Activated naive CD4-positive, alpha-beta T cell treated with anti-CD3 and anti-CD28 coated beads for 36 hours (primary cell): ENCODE results near the gene SDF4. TPM values are rescaled to one million over a fixed set of nuclear protein-coding genes. Genes with fewer than 3 reads are reported as not detected.

Experiments used
- CTCF ChIA-PET: fragments of 350-600 bp; sonication (Branson Sonifier 250); formaldehyde crosslinking; loops from one replicate; lab custom pipeline; 2021; ENCODE audit warnings: antibody characterized with exemption; lab: Charles Lee
- DNase-seq: peaks from one replicate; pipeline ENCODE4 v3.0.0-alpha.2; 2020
- H3K27ac Mint-ChIP-seq: one replicate; pipeline ENCODE4 v1.8.0; 2021; ENCODE audit warnings: mild to moderate bottlenecking, mixed read lengths
- H3K27me3 Mint-ChIP-seq: one replicate; pipeline ENCODE4 v1.8.0; 2021; ENCODE audit warnings: low read depth, mixed read lengths
- H3K36me3 Mint-ChIP-seq: one replicate; pipeline ENCODE4 v1.8.0; 2021; ENCODE audit warnings: low read depth, mixed read lengths
- H3K4me1 Mint-ChIP-seq: one replicate; pipeline ENCODE4 v1.8.0; 2021; ENCODE audit warnings: low read depth, mixed read lengths
- H3K4me3 Mint-ChIP-seq: one replicate; pipeline ENCODE4 v1.8.0; 2021; ENCODE audit warnings: mild to moderate bottlenecking, moderate library complexity, mixed read lengths
- H3K9me3 Mint-ChIP-seq: one replicate; pipeline ENCODE4 v1.8.0; 2021; ENCODE audit warnings: mixed read lengths
- intact Hi-C: fragments of 100-400 bp; cut with micrococcal nuclease; formaldehyde crosslinking; loops from one replicate; pipeline ENCODE4 v1.15.1; 2023
- total RNA-seq, 2 experiments: library from RNA; stranded (reverse); gene quantifications; one replicate each; pipeline ENCODE4 v1.2.3, GENCODE V29; 2021

Gene SDF4
- total RNA-seq, 2 experiments from 2014 or later = 74.7 to 79.5 TPM

GRCh38 chr1:1245178-1245816 lies 13.5 kb upstream of the SDF4 start:
- intact Hi-C loops = no loop called here
- Mint-ChIP-seq H3K27me3 (peaks cover 5% of the 10 kb centered on the region), H3K4me3 (no peak overlapping the region), H3K9me3 (no peaks in the 10 kb centered on the region), H3K36me3 (no peaks in the 10 kb centered on the region), H3K4me1 (peaks cover 8% of the 10 kb centered on the region), H3K27ac (no peak overlapping the region)
- DNase-seq = no peak
- CTCF ChIA-PET = no interaction called here

GRCh38 chr1:1244192-1244811 lies 12.5 kb upstream of the SDF4 start:
- CTCF ChIA-PET = no interaction called here
- no peak overlapping the region for H3K27ac Mint-ChIP-seq

GRCh38 chr1:1243807-1244191 lies 12.0 kb upstream of the SDF4 start:
- CTCF ChIA-PET = no interaction called here
- H3K4me3 Mint-ChIP-seq = no peak overlapping the region
- H3K9me3 Mint-ChIP-seq = no peaks in the 10 kb centered on the region
- no peak overlapping the region for H3K27ac Mint-ChIP-seq
- peaks cover 5% of the 10 kb centered on the region for H3K27me3 Mint-ChIP-seq
- H3K36me3 Mint-ChIP-seq = no peaks in the 10 kb centered on the region
- no peak for DNase-seq
- H3K4me1 Mint-ChIP-seq = no peaks in the 10 kb centered on the region
- intact Hi-C loops = no loop called here

More at GRCh38 chr1:1244192-1244811, 12.5 kb upstream of the SDF4 start:
- H3K36me3 Mint-ChIP-seq = no peaks in the 10 kb centered on the region
- no peaks in the 10 kb centered on the region for H3K4me1 Mint-ChIP-seq
- H3K27me3 Mint-ChIP-seq = peaks cover 5% of the 10 kb centered on the region
- H3K4me3 Mint-ChIP-seq = no peak overlapping the region
- intact Hi-C loops = no loop called here
- DNase-seq = no peak
- H3K9me3 Mint-ChIP-seq = no peaks in the 10 kb centered on the region

- no peaks in the 10 kb centered on the region for H3K4me1 Mint-ChIP-seq
- no peaks in the 10 kb centered on the region for H3K9me3 Mint-ChIP-seq
- no peaks in the 10 kb centered on the region for H3K36me3 Mint-ChIP-seq
- intact Hi-C loops = no loop called here
- H3K27ac Mint-ChIP-seq = no peak overlapping the region
- H3K4me3 Mint-ChIP-seq = no peak overlapping the region
- H3K27me3 Mint-ChIP-seq = peaks cover 5% of the 10 kb centered on the region
- CTCF ChIA-PET = no interaction called here
- no peak for DNase-seq
These were observed 11.5 kb upstream of the SDF4 start for GRCh38 chr1:1243266-1243660.

- Mint-ChIP-seq H3K4me1 (no peaks in the 10 kb centered on the region), H3K4me3 (no peak overlapping the region), H3K27me3 (peaks cover 5% of the 10 kb centered on the region), H3K36me3 (no peaks in the 10 kb centered on the region), H3K27ac (no peak overlapping the region), H3K9me3 (no peaks in the 10 kb centered on the region)
- no peak for DNase-seq
- intact Hi-C loops = no loop called here
- CTCF ChIA-PET = interaction anchor here (0.8 to 1.2 kb wide), 2 partner anchors 8 to 120 kb away, joined by 3 to 4 read pairs; no protein-coding TSS in a partner anchor
These were observed 10.9 kb upstream of the SDF4 start for GRCh38 chr1:1242461-1243265.

GRCh38 chr1:1241588-1242219 lies 9.9 kb upstream of the SDF4 start:
- intact Hi-C loops = no loop called here
- Mint-ChIP-seq H3K36me3 (no peaks in the 10 kb centered on the region), H3K27ac (no peak overlapping the region), H3K9me3 (no peaks in the 10 kb centered on the region), H3K27me3 (peaks cover 5% of the 10 kb centered on the region), H3K4me3 (no peak overlapping the region), H3K4me1 (no peaks in the 10 kb centered on the region)
- DNase-seq = no peak
- CTCF ChIA-PET = interaction anchor here (0.8 to 1.2 kb wide), 2 partner anchors 9 to 119 kb away, joined by 3 to 4 read pairs; no protein-coding TSS in a partner anchor

- no peak overlapping the region for H3K4me3 Mint-ChIP-seq
- H3K27me3 Mint-ChIP-seq = peaks cover 4% of the 10 kb centered on the region
- H3K4me1 Mint-ChIP-seq = no peaks in the 10 kb centered on the region
- no peaks in the 10 kb centered on the region for H3K9me3 Mint-ChIP-seq
- intact Hi-C loops = no loop called here
- no peaks in the 10 kb centered on the region for H3K36me3 Mint-ChIP-seq
- no peak for DNase-seq
- CTCF ChIA-PET = no interaction called here
- no peak overlapping the region for H3K27ac Mint-ChIP-seq
These were observed 9.2 kb upstream of the SDF4 start for GRCh38 chr1:1240822-1241587.

- peaks cover 3% of the 10 kb centered on the region for H3K27me3 Mint-ChIP-seq
- H3K4me3 Mint-ChIP-seq = no peak overlapping the region
- no peak overlapping the region for H3K27ac Mint-ChIP-seq
- H3K9me3 Mint-ChIP-seq = no peaks in the 10 kb centered on the region
- H3K4me1 Mint-ChIP-seq = no peaks in the 10 kb centered on the region
- CTCF ChIA-PET = no interaction called here
- H3K36me3 Mint-ChIP-seq = no peaks in the 10 kb centered on the region
- DNase-seq = no peak
- intact Hi-C loops = no loop called here
These were observed 8.5 kb upstream of the SDF4 start for GRCh38 chr1:1240348-1240732.

GRCh38 chr1:1239614-1240347 lies 8.0 kb upstream of the SDF4 start:
- Mint-ChIP-seq H3K27ac (no peak overlapping the region), H3K4me3 (no peak overlapping the region), H3K9me3 (no peaks in the 10 kb centered on the region), H3K27me3 (peaks cover 3% of the 10 kb centered on the region), H3K4me1 (no peaks in the 10 kb centered on the region), H3K36me3 (no peaks in the 10 kb centered on the region)
- intact Hi-C loops = loop anchor here (10.0 kb wide), 1 partner anchor 205 kb away; no protein-coding TSS in a partner anchor
- DNase-seq = no peak
- CTCF ChIA-PET = interaction anchor here (0.6 to 0.8 kb wide), 2 partner anchors 117 to 130 kb away, joined by 3 to 4 read pairs; no protein-coding TSS in a partner anchor

GRCh38 chr1:1239227-1239613 lies 7.4 kb upstream of the SDF4 start:
- no peak overlapping the region for H3K4me3 Mint-ChIP-seq
- CTCF ChIA-PET = interaction anchor here (0.6 to 0.8 kb wide), 2 partner anchors 117 to 130 kb away, joined by 3 to 4 read pairs; no protein-coding TSS in a partner anchor
- peaks cover 5% of the 10 kb centered on the region for H3K4me1 Mint-ChIP-seq
- peaks cover 2% of the 10 kb centered on the region for H3K36me3 Mint-ChIP-seq
- DNase-seq = no peak
- H3K27ac Mint-ChIP-seq = no peak overlapping the region
- no peaks in the 10 kb centered on the region for H3K9me3 Mint-ChIP-seq
- intact Hi-C loops = loop anchor here (10.0 kb wide), 1 partner anchor 204 kb away; no protein-coding TSS in a partner anchor
- peaks cover 3% of the 10 kb centered on the region for H3K27me3 Mint-ChIP-seq

GRCh38 chr1:1238702-1239178 lies 6.9 kb upstream of the SDF4 start:
- Mint-ChIP-seq H3K36me3 (peaks cover 6% of the 10 kb centered on the region), H3K9me3 (no peaks in the 10 kb centered on the region), H3K4me3 (no peak overlapping the region), H3K27ac (no peak overlapping the region), H3K27me3 (peaks cover 3% of the 10 kb centered on the region), H3K4me1 (peaks cover 10% of the 10 kb centered on the region)
- no peak for DNase-seq
- CTCF ChIA-PET = interaction anchor here (0.7 to 0.8 kb wide), 2 partner anchors 116 to 117 kb away, joined by 3 to 4 read pairs; no protein-coding TSS in a partner anchor
- intact Hi-C loops = loop anchor here (10.0 kb wide), 1 partner anchor 204 kb away; no protein-coding TSS in a partner anchor
